Mesothelial cell of epicardium (in vitro differentiated cells): ENCODE measurements around the gene SOX10. TPM values are rescaled to one million over a fixed set of nuclear protein-coding genes. Genes with fewer than 3 reads are reported as not detected.
A peak's percentile ranks its signal among the peaks of the same experiment; 100 is the strongest.

ENCODE experiments used
- DNase-seq, 2 experiments: peaks; one replicate each; pipeline ENCODE4 v3.0.0; 2021; ENCODE audit warnings: low spot score in 2 of 2; ENCODE audit not compliant: unreplicated experiment in 2 of 2
- H3K27ac Mint-ChIP-seq: 2 replicates; pipeline ENCODE4 v1.8.0; 2021; ENCODE audit warnings: mixed read lengths
- H3K27me3 Mint-ChIP-seq: 2 replicates; pipeline ENCODE4 v1.8.0; 2021; ENCODE audit warnings: low read depth, mixed read lengths
- H3K36me3 Mint-ChIP-seq: 2 replicates; pipeline ENCODE4 v1.8.0; 2021; ENCODE audit warnings: mixed read lengths
- H3K4me1 Mint-ChIP-seq: 2 replicates; pipeline ENCODE4 v1.8.0; 2021; ENCODE audit warnings: mixed read lengths
- H3K4me3 Mint-ChIP-seq: 2 replicates; pipeline ENCODE4 v1.8.0; 2021; ENCODE audit warnings: mild to moderate bottlenecking, moderate library complexity, mixed read lengths
- H3K9me3 Mint-ChIP-seq: 2 replicates; pipeline ENCODE4 v1.8.0; 2021; ENCODE audit warnings: mixed read lengths
- total RNA-seq: library from RNA; stranded (reverse); gene quantifications from 3 replicates; pipeline ENCODE4 v1.2.1, GENCODE V29; 2021
- TF ChIP-seq, protein P1 (sequence below): fragments of 200-600 bp; sonication (generic); IDR thresholded peaks from one replicate; pipeline ENCODE4 v1.5.0; 2021; ENCODE audit warnings: antibody characterized with exemption; ENCODE audit not compliant: unreplicated experiment

SOX10 gene
- total RNA-seq, 1 donor from 2014 or later = 0.09 TPM

DNA sequence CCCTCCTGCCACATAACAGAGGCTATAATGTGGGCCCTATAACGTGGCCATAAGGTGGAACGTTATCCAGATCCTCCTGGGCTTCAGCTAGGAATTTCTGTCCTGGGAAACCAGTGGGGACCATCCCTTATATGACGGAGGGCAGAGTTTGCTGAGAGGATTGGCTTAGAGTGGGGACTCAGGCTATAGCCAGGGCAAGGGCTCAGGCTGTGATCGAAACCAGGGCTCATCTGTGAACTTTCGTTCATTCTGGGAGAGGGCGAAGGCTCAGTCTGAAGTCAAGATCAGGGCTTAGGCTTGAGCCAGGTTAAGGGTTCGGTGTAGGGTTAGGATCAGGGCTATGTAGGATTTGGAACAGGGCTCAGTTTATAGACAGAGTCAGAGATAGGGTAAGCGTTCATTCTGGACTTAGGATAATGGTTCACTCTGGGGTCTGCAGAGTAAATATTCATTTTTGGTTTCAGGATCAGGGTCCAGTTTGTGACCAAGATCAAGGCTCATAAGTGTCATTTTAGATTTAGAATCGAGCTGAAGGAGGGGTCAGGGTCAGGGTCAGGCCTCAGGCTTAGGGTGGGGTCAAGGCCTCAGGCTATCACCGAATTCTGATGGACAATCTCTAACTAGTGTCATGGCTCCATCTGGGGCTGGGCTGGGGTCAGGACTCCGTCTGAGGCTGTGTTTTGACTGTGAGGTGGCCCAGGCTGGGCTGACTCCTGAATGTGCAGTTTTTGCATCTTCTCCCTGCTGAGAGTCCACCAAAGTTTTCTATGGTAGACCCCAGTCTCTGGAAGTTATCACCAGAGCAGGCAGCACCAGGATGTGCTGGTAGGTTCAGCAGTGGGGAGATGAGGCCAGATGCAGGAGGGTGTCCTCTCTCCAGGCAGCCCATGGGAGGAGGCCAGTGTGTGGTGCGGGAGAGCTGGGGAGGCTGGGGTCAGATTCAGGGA, 33.9 kb upstream of the SOX10 start:
- Mint-ChIP-seq H3K4me1 (peaks cover 5% of the 10 kb centered on the region), H3K9me3 (no peaks in the 10 kb centered on the region), H3K36me3 (no peaks in the 10 kb centered on the region), H3K27ac (no peak overlapping the region), H3K27me3 (no peaks in the 10 kb centered on the region), H3K4me3 (no peak overlapping the region)
- TF ChIP-seq, protein P1, sequence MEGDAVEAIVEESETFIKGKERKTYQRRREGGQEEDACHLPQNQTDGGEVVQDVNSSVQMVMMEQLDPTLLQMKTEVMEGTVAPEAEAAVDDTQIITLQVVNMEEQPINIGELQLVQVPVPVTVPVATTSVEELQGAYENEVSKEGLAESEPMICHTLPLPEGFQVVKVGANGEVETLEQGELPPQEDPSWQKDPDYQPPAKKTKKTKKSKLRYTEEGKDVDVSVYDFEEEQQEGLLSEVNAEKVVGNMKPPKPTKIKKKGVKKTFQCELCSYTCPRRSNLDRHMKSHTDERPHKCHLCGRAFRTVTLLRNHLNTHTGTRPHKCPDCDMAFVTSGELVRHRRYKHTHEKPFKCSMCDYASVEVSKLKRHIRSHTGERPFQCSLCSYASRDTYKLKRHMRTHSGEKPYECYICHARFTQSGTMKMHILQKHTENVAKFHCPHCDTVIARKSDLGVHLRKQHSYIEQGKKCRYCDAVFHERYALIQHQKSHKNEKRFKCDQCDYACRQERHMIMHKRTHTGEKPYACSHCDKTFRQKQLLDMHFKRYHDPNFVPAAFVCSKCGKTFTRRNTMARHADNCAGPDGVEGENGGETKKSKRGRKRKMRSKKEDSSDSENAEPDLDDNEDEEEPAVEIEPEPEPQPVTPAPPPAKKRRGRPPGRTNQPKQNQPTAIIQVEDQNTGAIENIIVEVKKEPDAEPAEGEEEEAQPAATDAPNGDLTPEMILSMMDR = no peak
- no peak for DNase-seq

DNA sequence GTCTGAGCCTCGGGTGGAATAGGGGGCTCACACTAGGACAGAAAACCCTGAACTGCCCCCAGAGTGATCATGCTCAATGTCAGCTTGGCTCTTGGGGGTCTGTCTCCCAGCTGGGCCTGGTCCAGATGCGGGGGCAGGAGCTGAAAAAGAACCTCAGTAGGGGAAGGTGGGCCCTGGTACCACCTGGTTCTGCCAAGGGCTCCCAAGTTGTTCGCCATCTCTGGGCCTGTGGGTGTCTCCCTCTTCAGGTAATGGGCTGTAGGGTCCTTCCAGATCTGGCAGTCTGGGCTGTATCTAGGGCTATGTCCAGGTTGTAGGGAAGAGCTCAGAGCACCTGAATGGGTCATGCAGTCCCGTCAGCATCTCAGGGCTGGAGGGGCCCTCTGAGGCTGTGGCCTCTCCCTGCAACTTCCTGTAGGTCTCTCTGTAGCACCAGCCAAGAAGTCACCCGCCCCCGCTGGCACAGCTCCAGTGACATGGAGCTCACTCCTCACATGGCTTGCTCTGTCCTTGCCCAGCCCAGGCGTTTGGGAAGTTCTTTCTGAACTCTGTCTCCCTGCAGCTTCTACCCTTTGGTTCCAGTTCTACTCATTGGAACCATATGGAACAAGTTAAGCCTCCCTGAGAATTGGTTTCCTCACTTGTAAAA, 33.0 kb upstream of the SOX10 start:
- Mint-ChIP-seq H3K9me3 (no peaks in the 10 kb centered on the region), H3K4me1 (peaks cover 5% of the 10 kb centered on the region), H3K4me3 (no peak overlapping the region), H3K36me3 (no peaks in the 10 kb centered on the region), H3K27me3 (no peaks in the 10 kb centered on the region), H3K27ac (peak overlapping the region; percentile 50)
- TF ChIP-seq, protein P1 = no peak
- DNase-seq = no peak

DNA sequence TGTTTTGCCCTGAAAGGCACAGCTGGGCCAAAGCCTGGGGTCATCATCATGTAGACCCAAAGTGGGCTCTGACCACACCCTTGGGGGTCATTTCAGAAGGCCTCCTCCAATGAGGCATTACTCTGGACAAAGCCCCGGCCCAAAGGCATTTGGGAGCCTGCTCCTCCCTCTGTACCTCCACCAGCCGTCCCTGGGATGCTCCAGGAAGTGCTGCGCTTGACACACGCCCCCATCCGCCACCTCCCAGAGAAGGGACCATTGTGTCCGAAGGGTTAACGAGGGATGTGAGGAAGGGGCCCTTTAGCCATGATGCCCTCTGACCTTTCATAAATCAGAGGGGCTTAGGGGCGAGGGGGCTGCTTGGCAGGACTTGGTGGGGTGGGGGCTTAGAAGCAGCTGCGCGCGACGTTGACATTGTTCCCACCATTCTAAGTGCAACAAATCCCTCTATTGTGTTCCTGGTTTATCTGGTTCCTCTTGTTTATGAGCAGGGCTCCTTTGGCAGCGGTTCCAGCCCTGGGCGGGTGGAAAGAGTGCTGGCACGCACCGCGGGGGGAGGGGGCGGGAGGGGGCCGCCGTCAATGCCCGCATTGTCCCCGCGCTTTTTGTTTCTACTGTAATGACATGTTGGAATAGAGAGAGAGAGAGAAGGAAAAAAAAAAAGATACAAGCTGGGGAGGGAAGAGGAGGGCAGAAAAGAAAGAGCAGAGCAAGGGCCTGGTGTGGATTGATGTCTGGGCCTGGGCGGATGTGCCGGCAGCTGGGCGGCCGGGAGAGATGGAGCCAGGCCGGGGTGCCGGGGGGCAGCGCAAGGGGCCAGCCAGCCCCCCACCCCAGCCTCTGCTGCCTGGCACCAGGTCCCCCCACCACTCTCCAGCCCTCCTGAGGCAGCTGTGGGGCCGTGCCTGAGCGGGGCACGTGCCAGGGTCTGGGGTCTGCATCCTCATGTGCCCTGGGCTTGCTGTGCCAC, 32.1 kb upstream of the SOX10 start:
- Mint-ChIP-seq H3K4me1 (peaks cover 5% of the 10 kb centered on the region), H3K27ac (no peak overlapping the region), H3K9me3 (no peaks in the 10 kb centered on the region), H3K27me3 (no peaks in the 10 kb centered on the region), H3K4me3 (no peak overlapping the region), H3K36me3 (no peaks in the 10 kb centered on the region)
- TF ChIP-seq, protein P1 = no peak
- no peak for DNase-seq

DNA sequence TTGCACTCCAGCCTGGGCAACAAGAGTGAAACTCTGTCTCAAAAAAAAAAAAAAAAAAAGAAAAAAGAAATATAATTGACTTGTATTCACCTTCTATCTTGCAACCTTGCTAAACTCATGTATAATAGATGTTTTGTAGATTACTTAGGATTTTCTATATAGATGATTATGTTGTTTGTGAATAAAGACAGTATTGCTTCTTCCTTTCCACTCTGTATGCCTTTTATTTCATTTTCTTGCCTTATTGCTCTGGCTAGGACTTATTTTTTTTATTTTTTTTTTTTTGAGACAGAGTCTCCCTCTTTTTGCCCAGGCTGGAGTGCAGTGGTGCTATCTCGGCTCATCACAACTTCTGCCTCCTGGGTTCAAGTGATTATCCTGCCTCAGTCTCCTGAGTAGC, 29.7 kb upstream of the SOX10 start:
- H3K4me3 Mint-ChIP-seq = no peak overlapping the region
- no peaks in the 10 kb centered on the region for H3K27me3 Mint-ChIP-seq
- no peaks in the 10 kb centered on the region for H3K36me3 Mint-ChIP-seq
- TF ChIP-seq, protein P1 = no peak
- no peak overlapping the region for H3K27ac Mint-ChIP-seq
- peaks cover 12% of the 10 kb centered on the region for H3K4me1 Mint-ChIP-seq
- DNase-seq = no peak
- H3K9me3 Mint-ChIP-seq = no peaks in the 10 kb centered on the region

DNA sequence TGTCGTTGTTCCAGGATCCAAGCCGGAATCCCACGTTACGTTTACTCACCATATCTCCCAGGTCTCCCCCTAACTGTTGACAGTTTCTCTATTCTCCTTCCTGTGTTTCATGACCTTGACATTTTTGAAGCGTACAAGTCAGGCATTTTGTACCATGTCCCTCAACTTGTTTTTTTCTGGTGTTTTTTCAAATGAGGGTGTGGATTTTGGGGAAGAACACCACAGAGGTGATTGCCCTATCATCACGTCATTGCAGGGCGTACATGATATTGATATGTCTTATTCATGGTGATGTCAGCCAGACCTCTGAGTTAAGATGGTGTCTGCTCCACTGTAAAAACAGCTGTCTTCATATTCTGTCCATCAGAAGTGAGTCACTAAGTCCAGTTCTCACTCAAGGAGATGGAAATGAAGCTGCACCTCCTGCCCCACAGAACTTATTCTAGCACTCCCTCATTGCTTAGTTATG, 28.3 kb upstream of the SOX10 start:
- H3K27me3 Mint-ChIP-seq = no peaks in the 10 kb centered on the region
- TF ChIP-seq, protein P1 = no peak
- DNase-seq = no peak
- H3K4me3 Mint-ChIP-seq = no peak overlapping the region
- H3K4me1 Mint-ChIP-seq = peaks cover 15% of the 10 kb centered on the region
- H3K9me3 Mint-ChIP-seq = no peaks in the 10 kb centered on the region
- H3K27ac Mint-ChIP-seq = no peak overlapping the region
- H3K36me3 Mint-ChIP-seq = no peaks in the 10 kb centered on the region
